A673 (cell line): ENCODE data around the gene DMRTA2. TPM values are rescaled to one million over a fixed set of nuclear protein-coding genes. Genes with fewer than 3 reads are reported as not detected.
A peak's percentile ranks its signal among the peaks of the same experiment; 100 is the strongest.

Source experiments
- BruUV-seq: library from RNA; stranded (reverse); fragments of 400-500 nt; replicated peaks from 2 replicates; lab custom pipeline; 2021; lab: Mats Ljungman, UMichigan
- CTCF ChIA-PET: fragments of 300-600 bp; sonication (Branson Sonifier 250); formaldehyde crosslinking; loops from one replicate; lab custom pipeline; 2022; ENCODE audit warnings: antibody characterized with exemption; lab: Charles Lee
- POLR2A ChIA-PET: fragments of 300-600 bp; sonication (Branson Sonifier 250); formaldehyde crosslinking; loops from one replicate; lab custom pipeline; 2022; ENCODE audit warnings: antibody characterized with exemption; ENCODE audit not compliant: low non-redundant PET; lab: Charles Lee
- DNase-seq: peaks from one replicate; pipeline ENCODE4 v3.0.0-alpha.2; 2015; ENCODE audit warnings: low spot score
- H3K27ac ChIP-seq: fragments of 200-600 bp; sonication (generic); 2 replicates; pipeline ENCODE4 v1.5.1; 2016; ENCODE audit warnings: mixed run types, low read depth, mild to moderate bottlenecking, mixed read lengths, antibody characterized with exemption, low read length; ENCODE audit not compliant: poor library complexity, severe bottlenecking
- H3K27me3 ChIP-seq: fragments of 200-600 bp; sonication (generic); replicated peaks from 2 replicates; pipeline ENCODE4 v1.6.1; 2017; ENCODE audit warnings: mixed run types, low read depth, mild to moderate bottlenecking, mixed read lengths, antibody characterized with exemption, low read length; ENCODE audit not compliant: insufficient read depth, poor library complexity
- H3K36me3 ChIP-seq: fragments of 200-600 bp; sonication (generic); 2 replicates; pipeline ENCODE4 v1.6.1; 2016; ENCODE audit warnings: mixed run types, mild to moderate bottlenecking, mixed read lengths, antibody characterized with exemption, low read length; ENCODE audit not compliant: insufficient read depth, poor library complexity, severe bottlenecking
- H3K4me1 ChIP-seq: fragments of 200-600 bp; sonication (generic); 2 replicates; pipeline ENCODE4 v1.6.1; 2017; ENCODE audit warnings: mixed run types, mild to moderate bottlenecking, mixed read lengths, antibody characterized with exemption, low read length; ENCODE audit not compliant: insufficient read depth, poor library complexity, severe bottlenecking
- H3K4me3 ChIP-seq: fragments of 200-600 bp; sonication (generic); 2 replicates; pipeline ENCODE4 v1.5.1; 2016; ENCODE audit warnings: low read depth, mixed run types, mild to moderate bottlenecking, mixed read lengths, low read length; ENCODE audit not compliant: poor library complexity, severe bottlenecking
- H3K9me3 ChIP-seq: fragments of 200-600 bp; sonication (generic); 2 replicates; pipeline ENCODE4 v1.6.1; 2016; ENCODE audit warnings: mixed run types, low read depth, mild to moderate bottlenecking, mixed read lengths, antibody characterized with exemption, low read length; ENCODE audit not compliant: poor library complexity, severe bottlenecking
- CTCF ChIP-seq: fragments of 300-800, 200-600 bp; sonication (generic); conservative IDR thresholded peaks from 2 replicates; pipeline ENCODE4 v1.5.1; 2017; ENCODE audit warnings: low read depth, mild to moderate bottlenecking, antibody characterized with exemption, low read length, moderate library complexity, mixed read lengths
- EZH2 ChIP-seq: fragments of 200-600 bp; sonication (generic); IDR thresholded peaks from 2 replicates; pipeline ENCODE4 v1.6.1; 2017; ENCODE audit warnings: borderline replicate concordance, low read depth, mild to moderate bottlenecking, mixed read lengths, antibody characterized with exemption, low read length; ENCODE audit not compliant: poor library complexity, severe bottlenecking
- intact Hi-C: fragments of 100-400 bp; cut with micrococcal nuclease; formaldehyde crosslinking; loops from one replicate; pipeline ENCODE4 v1.10.0; 2022; ENCODE audit not compliant: unreplicated experiment
- total RNA-seq: library from RNA; stranded (reverse); gene quantifications from 2 replicates; pipeline ENCODE4 v1.2.3, GENCODE V29; 2021

Gene DMRTA2
- total RNA-seq, 1 experiment from 2014 or later = 0.37 TPM

- CTCF ChIA-PET = no interaction called here
- H3K36me3 ChIP-seq = no peaks in the 10 kb centered on the region
- POLR2A ChIA-PET = no interaction called here
- DNase-seq = no peak
- H3K4me3 ChIP-seq = no peak overlapping the region
- H3K27ac ChIP-seq = no peak overlapping the region
- TF ChIP-seq CTCF = no peak
- no peaks in the 10 kb centered on the region for H3K9me3 ChIP-seq
- intact Hi-C loops = no loop called here
- peaks cover 97% of the 10 kb centered on the region for H3K27me3 ChIP-seq
- no peaks in the 10 kb centered on the region for H3K4me1 ChIP-seq
- no TSS peak for BruUV-seq
Measured at GRCh38 chr1:50417946-50418599, 5.2 kb downstream of the DMRTA2 start.

- Histone ChIP-seq H3K4me1 (no peaks in the 10 kb centered on the region), H3K27ac (no peak overlapping the region), H3K9me3 (no peaks in the 10 kb centered on the region), H3K4me3 (no peak overlapping the region), H3K36me3 (no peaks in the 10 kb centered on the region), H3K27me3 (peaks cover 97% of the 10 kb centered on the region)
- POLR2A ChIA-PET = no interaction called here
- CTCF ChIA-PET = no interaction called here
- no peak for DNase-seq
- TF ChIP-seq CTCF (no peak), EZH2 (no peak)
- BruUV-seq = no TSS peak
- intact Hi-C loops = no loop called here
Measured at GRCh38 chr1:50417507-50417906, 5.7 kb downstream of the DMRTA2 start.

GRCh38 chr1:50416553-50417453 is 6.4 kb downstream of the DMRTA2 start:
- no peak for DNase-seq
- intact Hi-C loops = no loop called here
- Histone ChIP-seq H3K9me3 (no peaks in the 10 kb centered on the region), H3K27me3 (peaks cover 94% of the 10 kb centered on the region), H3K27ac (no peak overlapping the region), H3K36me3 (no peaks in the 10 kb centered on the region), H3K4me1 (no peaks in the 10 kb centered on the region), H3K4me3 (no peak overlapping the region)
- peak; percentile 98 for TF ChIP-seq EZH2
- no peak for TF ChIP-seq CTCF
- BruUV-seq = no TSS peak
- CTCF ChIA-PET = no interaction called here
- POLR2A ChIA-PET = no interaction called here
